ENCODE data around the gene ARPC5. TPM values are rescaled to one million over a fixed set of nuclear protein-coding genes. Genes with fewer than 3 reads are reported as not detected.

The ARPC5 gene
- polyA plus RNA-seq, 5 donors = 119 to 159 (median 146) TPM

- no peak for DNase-seq
These were observed 46.8 kb downstream of the ARPC5 start for GRCh38 chr1:183588827-183589226.

- DNase-seq = no peak
These were observed 48.7 kb downstream of the ARPC5 start for GRCh38 chr1:183586926-183587325.

DNA sequence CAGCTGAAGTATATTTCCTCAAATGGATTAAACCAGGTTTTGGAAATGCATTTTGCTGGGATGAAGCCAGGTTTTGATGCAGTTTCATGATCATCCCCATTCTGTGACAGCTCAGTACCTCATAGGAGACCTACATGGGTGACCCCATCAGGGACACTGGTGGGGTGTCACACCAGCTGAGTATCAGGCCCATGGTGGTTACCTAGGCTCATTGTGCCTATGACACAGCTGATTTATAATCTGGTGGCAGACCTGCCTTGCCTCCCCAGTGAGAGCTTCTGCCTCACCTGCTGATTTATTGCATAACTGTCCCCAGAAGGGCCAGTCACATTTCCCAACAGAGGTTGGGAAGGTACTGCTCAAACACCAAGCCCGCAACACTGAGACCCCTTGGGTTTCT is 49.1 kb downstream of the ARPC5 start:
- no peak for DNase-seq

DNA sequence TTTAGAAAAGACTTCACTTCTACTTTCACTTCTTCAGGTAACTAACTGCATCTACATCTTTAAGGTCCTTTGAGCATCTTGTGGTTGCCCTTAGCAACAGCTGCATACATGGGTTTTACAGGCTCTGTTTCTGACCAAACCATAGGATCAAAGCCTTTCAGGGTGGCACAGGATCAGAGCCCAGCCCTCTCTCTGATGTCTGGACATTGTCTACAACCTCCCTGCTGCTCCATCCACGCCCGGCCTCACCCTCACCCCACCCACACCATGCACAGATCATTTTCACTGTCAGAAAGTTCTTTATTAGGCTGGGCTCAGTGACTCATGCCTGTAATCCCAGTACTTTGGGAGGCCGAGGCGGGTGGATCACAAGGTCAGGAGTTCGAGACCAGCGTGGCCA is 50.5 kb downstream of the ARPC5 start:
- DNase-seq = no peak

DNA sequence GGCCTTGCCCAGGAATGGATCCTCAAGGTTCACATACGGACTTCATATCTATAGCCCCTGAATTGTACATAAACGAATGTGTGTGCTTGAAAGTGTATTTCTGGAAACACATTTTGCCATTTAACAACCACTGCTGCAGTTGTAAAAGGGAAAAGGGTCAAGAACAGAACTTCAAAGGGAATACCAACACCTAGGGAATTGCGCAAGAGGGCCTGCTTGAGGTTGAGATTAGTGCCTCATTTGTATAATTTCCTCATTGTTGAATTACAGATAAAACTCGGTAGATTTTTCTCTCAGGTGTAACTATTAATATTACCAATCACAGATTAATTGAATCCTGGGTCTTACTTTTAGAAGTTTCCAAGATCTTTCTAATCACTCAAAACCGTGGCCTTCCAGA is 51.4 kb downstream of the ARPC5 start:
- DNase-seq = no peak

GRCh38 chr1:183583466-183583865 is 52.1 kb downstream of the ARPC5 start:
- no peak for DNase-seq

GRCh38 chr1:183582021-183582713 is 53.4 kb downstream of the ARPC5 start:
- DNase-seq = no peak

DNA sequence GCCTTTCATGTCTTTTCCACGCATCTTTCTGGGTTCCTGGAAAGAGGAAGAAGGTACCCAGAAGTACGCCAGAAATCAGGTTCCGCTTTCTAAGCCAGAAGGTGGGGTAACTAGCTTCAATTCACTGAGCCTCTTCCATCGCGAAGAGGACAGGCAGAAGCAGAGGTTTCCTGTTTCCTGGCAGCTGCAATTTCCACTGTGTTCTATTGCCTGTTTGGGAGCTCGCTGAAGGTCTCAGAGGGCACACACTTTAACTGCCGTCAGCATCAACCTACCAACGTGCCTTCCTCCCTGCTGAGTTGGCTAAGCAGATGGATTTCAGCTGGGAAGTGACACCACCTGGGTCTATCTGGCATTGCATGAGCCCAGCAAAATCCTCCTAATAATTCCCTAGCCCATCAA is 55.3 kb downstream of the ARPC5 start:
- no peak for DNase-seq

- no peak for DNase-seq
These were observed 56.7 kb downstream of the ARPC5 start for GRCh38 chr1:183578856-183579255.

DNA sequence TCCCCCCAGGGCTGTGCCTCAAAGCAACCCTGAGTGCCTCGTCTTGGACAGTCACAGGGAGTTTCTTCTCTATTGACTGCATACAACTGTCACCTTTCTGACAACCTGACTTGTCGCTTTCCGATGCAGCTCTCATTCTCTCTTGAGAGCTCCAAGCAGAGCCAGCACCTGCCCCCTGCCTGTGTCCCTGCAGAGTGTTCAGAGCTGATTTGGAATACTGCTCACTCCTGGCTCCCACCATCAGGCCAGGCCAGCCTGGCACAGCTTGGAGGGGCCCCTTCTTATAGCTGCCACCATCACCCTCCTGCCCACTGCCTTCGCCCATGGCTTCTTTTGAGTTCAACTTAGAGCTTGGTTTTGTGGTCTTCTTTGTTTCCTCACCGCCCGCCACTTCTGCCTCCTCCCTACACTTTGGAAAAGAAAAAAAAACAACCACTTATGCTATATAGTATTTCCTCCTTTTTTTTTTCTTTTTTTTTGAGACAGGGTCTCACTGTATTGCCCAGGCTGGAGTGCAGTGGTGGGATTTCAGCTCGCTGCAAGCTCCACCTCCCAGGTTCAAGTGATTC is 57.6 kb downstream of the ARPC5 start:
- DNase-seq = no peak

- DNase-seq = no peak
These were observed 59.0 kb downstream of the ARPC5 start for GRCh38 chr1:183576537-183576936.

DNA sequence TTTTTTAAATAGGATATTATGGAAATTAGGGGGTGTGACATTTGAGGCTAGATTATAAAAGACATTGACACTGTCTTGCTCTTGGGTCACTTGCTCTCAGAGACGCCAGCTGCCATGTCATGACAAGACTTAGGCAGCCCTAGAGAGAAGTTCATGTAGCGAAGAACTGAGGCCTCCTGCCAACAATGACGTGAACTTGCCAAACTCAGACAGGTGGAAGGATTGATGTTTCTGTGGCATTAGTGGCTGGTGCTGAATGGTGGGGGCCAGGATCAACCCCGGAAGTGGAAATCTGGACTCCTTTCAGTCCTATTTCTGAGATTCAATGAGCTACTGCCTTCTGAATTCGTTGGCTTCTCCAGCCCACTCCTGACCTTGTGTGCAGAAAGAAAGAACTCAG is 60.0 kb downstream of the ARPC5 start:
- DNase-seq = no peak

DNA sequence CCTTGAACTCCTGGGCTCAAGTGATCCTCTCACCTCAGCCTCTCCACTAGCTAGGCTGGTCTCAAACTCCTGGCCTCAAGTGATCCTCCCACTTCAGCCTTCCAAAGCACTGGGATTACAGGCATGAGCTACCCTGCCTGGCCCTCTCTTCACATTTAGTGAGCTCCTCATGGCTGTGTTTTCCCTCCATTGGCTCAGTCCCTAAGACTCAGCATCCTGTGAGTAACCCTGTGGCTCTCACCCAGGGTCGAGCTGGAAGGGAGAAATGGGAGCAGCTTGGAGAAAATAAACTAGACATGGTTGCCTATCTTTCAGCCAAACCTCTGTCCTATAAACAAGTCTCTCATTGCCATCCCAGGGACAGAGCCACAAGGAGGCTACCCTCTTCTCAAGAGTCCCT is 62.9 kb downstream of the ARPC5 start:
- DNase-seq = no peak

DNA sequence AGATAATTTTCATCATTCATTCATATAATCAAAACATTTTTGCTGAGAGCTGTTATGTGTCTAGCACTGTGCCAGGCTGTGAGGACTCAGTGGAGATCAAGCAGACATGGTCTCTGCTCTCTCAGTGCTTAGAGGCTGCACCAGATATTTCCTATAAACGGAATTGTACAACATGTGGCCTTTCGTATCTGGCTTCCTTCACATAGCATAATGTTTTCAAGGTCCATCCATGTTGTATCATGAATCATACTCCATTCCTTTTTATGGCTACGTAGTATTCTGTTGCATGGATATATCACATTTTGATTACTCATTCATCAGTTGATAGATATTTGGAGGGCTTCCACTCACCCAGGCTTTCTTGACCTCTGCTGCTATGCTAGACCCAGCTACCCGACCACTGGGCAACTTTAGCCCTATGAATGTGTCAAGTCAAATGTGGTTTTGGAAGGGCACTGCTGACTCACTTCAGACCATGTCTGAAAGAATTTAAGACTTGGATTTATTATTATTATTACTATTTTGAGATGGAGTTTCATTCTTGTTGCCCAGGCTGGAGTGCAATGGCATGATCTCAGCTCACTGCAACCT is 63.8 kb downstream of the ARPC5 start:
- no peak for DNase-seq

Other genes starting within 250 kb of the ARPC5 start
- gene NMNAT2, start 217.4 kb downstream of the ARPC5 start, polyA plus RNA-seq (ENCODE audit: insufficient read depth in 1 of 5, insufficient read length in 5 of 5, low replicate concordance in 1 of 5) = 1 to 10 TPM; 1.2 to 2.6 (median 1.5) TPM
- gene SMG7, start 163.3 kb downstream of the ARPC5 start, polyA plus RNA-seq (ENCODE audit: insufficient read depth in 1 of 5, insufficient read length in 5 of 5, low replicate concordance in 1 of 5) = 10 to 100 TPM; 55.4 to 71.0 (median 67.0) TPM
- 1 to 10 TPM; 5.4 to 7.1 (median 6.7) TPM for gene NCF2, start 45.3 kb downstream of the ARPC5 start, polyA plus RNA-seq (ENCODE audit: insufficient read depth in 1 of 5, insufficient read length in 5 of 5, low replicate concordance in 1 of 5)
- 1 to 10 TPM in 3 of 5 donors, under 1 TPM in 2; 0.50 to 2.6 (median 1.3) TPM for gene APOBEC4, start 17.5 kb upstream of the ARPC5 start, polyA plus RNA-seq (ENCODE audit: insufficient read depth in 1 of 5, insufficient read length in 5 of 5, low replicate concordance in 1 of 5)
- 10 to 100 TPM; 35.2 to 44.1 (median 41.1) TPM for gene RGL1, start 169.3 kb upstream of the ARPC5 start, polyA plus RNA-seq (ENCODE audit: insufficient read depth in 1 of 5, insufficient read length in 5 of 5, low replicate concordance in 1 of 5)